T-helper 1 cell (primary cell): ENCODE results near the gene TRAP1.
"Not testable (repeated sequence)": the region's sequence is repeated elsewhere in the genome, so short reads cannot be mapped to it uniquely, and the experiment has no call there.

Experiments used
- DNase-seq, 5 donors: peaks; one replicate each; pipeline ENCODE4 v3.0.0-alpha.2; 2012 to 2020

The TRAP1 gene

GRCh38 chr16:3672571-3673041, 44.7 kb downstream of the TRAP1 start:
- DNase-seq, result no peak

- DNase-seq, result no peak
Measured at GRCh38 chr16:3671424-3671823, 45.9 kb downstream of the TRAP1 start.

GRCh38 chr16:3670711-3671110, 46.6 kb downstream of the TRAP1 start:
- no peak for DNase-seq

- DNase-seq, result no peak
Measured at GRCh38 chr16:3669082-3669481, 48.2 kb downstream of the TRAP1 start.

- no peak for DNase-seq
Measured at GRCh38 chr16:3668626-3669025, 48.7 kb downstream of the TRAP1 start.

GRCh38 chr16:3665508-3665907, 51.8 kb downstream of the TRAP1 start:
- DNase-seq, result peak in 2 of 5 donors; percentile 15 to 23

GRCh38 chr16:3664187-3664896, 53.0 kb downstream of the TRAP1 start:
- DNase-seq, result no peak

GRCh38 chr16:3662601-3663000, 54.7 kb downstream of the TRAP1 start:
- no peak for DNase-seq

- no peak for DNase-seq
Measured at GRCh38 chr16:3661922-3662321, 55.4 kb downstream of the TRAP1 start.

GRCh38 chr16:3661311-3661710, 56.0 kb downstream of the TRAP1 start:
- no peak for DNase-seq

- DNase-seq, result no peak
Measured at GRCh38 chr16:3659251-3659650, 58.1 kb downstream of the TRAP1 start.

GRCh38 chr16:3656491-3657468, 60.5 kb downstream of the TRAP1 start:
- no peak for DNase-seq

GRCh38 chr16:3656160-3656490, 61.2 kb downstream of the TRAP1 start:
- DNase-seq, result not testable (repeated sequence)

GRCh38 chr16:3655396-3656159, 61.7 kb downstream of the TRAP1 start:
- no peak for DNase-seq

- no peak for DNase-seq
Measured at GRCh38 chr16:3655030-3655395, 62.3 kb downstream of the TRAP1 start.

- DNase-seq, result peak in 3 of 5 donors; percentile 26 to 54 (median 37)
Measured at GRCh38 chr16:3654249-3654991, 62.9 kb downstream of the TRAP1 start, which contains the start of gene DNASE1. TSS of gene DNASE1 (plus strand) at chr16:3654691. CDS start at chr16:3655374, 683 bp downstream.

GRCh38 chr16:3652373-3653195, 64.7 kb downstream of the TRAP1 start:
- no peak for DNase-seq

- no peak for DNase-seq
Measured at GRCh38 chr16:3651461-3652372, 65.6 kb downstream of the TRAP1 start.

GRCh38 chr16:3650631-3651265, 66.6 kb downstream of the TRAP1 start:
- no peak for DNase-seq
